IMR-90 (cell line): ENCODE measurements around the gene PTPRC.

Source experiments
- CEBPB ChIP-seq: IDR thresholded peaks from 2 replicates; pipeline ENCODE4 v1.6.1; 2012; ENCODE audit warnings: low read depth, low read length, improper control_type of control experiment
- CHD1 ChIP-seq: IDR thresholded peaks from 2 replicates; pipeline ENCODE4 v1.6.1; 2012; ENCODE audit warnings: low read depth, low read length, improper control_type of control experiment
- FOS ChIP-seq: fragments of 150-350 bp; IDR thresholded peaks from 2 replicates; pipeline ENCODE4 v1.6.1; 2016; ENCODE audit warnings: low read depth, low read length
- MAFK ChIP-seq: IDR thresholded peaks from 2 replicates; pipeline ENCODE4 v1.6.1; 2012; ENCODE audit warnings: low read depth, low read length, improper control_type of control experiment
- MAZ ChIP-seq: IDR thresholded peaks from 2 replicates; pipeline ENCODE4 v1.6.1; 2012; ENCODE audit warnings: low read depth, mild to moderate bottlenecking, low read length, improper control_type of control experiment, moderate library complexity, borderline replicate concordance
- NFE2L2 ChIP-seq: fragments of 150-350 bp; IDR thresholded peaks from 2 replicates; pipeline ENCODE4 v1.6.1; 2016; ENCODE audit warnings: low read depth, mild to moderate bottlenecking, low read length
- POLR2A ChIP-seq: IDR thresholded peaks from 2 replicates; pipeline ENCODE4 v1.6.1; 2012; ENCODE audit warnings: mild to moderate bottlenecking, low read depth, low read length
- RAD21 ChIP-seq: IDR thresholded peaks from 2 replicates; pipeline ENCODE4 v1.6.1; 2012; ENCODE audit warnings: low read length, improper control_type of control experiment
- RCOR1 ChIP-seq: IDR thresholded peaks from 2 replicates; pipeline ENCODE4 v1.6.1; 2012; ENCODE audit warnings: mild to moderate bottlenecking, low read length, improper control_type of control experiment; ENCODE audit not compliant: insufficient replicate concordance
- RFX5 ChIP-seq: IDR thresholded peaks from 2 replicates; pipeline ENCODE4 v1.8.0; 2012; ENCODE audit warnings: low read depth, mild to moderate bottlenecking, low read length, moderate library complexity
- TF ChIP-seq, protein P1 (sequence below): conservative IDR thresholded peaks from 2 replicates; pipeline ENCODE4 v1.5.1; 2012; ENCODE audit warnings: mild to moderate bottlenecking, low read depth, low read length, improper control_type of control experiment
- TF ChIP-seq, protein P2 (sequence below): fragments of 150-350 bp; IDR thresholded peaks from 2 replicates; pipeline ENCODE4 v1.6.1; 2016; ENCODE audit warnings: low read depth, mild to moderate bottlenecking, low read length, moderate library complexity, borderline replicate concordance

DNA sequence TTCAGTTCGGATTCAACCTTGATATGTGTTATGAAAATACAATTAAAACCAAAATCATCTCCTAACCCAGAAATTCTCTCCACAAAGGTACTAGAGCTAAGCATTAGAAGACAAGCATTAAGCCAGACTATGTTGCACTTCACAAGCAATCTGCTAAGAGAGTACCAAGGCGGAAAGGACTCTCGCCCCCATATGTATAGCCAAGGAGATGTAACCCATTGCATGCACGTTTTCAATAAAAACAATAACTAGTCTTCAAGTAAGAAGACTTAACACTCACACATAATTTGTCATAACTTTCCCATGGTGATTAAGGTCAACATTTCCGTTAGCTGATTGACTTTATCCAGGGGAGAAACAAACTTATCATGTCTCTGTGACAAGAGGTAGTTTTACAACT lies 27.6 kb upstream of the PTPRC start:
- TF ChIP-seq POLR2A (no peak), RFX5 (no peak), NFE2L2 (no peak), CEBPB (no peak), MAFK (no peak), FOS (no peak), CHD1 (no peak), RAD21 (no peak), RCOR1 (no peak), MAZ (no peak)
- TF ChIP-seq, protein P1, sequence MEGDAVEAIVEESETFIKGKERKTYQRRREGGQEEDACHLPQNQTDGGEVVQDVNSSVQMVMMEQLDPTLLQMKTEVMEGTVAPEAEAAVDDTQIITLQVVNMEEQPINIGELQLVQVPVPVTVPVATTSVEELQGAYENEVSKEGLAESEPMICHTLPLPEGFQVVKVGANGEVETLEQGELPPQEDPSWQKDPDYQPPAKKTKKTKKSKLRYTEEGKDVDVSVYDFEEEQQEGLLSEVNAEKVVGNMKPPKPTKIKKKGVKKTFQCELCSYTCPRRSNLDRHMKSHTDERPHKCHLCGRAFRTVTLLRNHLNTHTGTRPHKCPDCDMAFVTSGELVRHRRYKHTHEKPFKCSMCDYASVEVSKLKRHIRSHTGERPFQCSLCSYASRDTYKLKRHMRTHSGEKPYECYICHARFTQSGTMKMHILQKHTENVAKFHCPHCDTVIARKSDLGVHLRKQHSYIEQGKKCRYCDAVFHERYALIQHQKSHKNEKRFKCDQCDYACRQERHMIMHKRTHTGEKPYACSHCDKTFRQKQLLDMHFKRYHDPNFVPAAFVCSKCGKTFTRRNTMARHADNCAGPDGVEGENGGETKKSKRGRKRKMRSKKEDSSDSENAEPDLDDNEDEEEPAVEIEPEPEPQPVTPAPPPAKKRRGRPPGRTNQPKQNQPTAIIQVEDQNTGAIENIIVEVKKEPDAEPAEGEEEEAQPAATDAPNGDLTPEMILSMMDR = no peak
- TF ChIP-seq, protein P2, sequence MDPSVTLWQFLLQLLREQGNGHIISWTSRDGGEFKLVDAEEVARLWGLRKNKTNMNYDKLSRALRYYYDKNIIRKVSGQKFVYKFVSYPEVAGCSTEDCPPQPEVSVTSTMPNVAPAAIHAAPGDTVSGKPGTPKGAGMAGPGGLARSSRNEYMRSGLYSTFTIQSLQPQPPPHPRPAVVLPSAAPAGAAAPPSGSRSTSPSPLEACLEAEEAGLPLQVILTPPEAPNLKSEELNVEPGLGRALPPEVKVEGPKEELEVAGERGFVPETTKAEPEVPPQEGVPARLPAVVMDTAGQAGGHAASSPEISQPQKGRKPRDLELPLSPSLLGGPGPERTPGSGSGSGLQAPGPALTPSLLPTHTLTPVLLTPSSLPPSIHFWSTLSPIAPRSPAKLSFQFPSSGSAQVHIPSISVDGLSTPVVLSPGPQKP = no peak
